ENCODE data around the gene TCF7L1. TPM values are rescaled to one million over a fixed set of nuclear protein-coding genes. Genes with fewer than 3 reads are reported as not detected.

Gene TCF7L1
- total and polyA plus RNA-seq, 2 of the 13 experiments (the other 11 are each of a cell fraction or from before 2014, with no cell fraction given): 0.04 to 0.15 TPM

DNA sequence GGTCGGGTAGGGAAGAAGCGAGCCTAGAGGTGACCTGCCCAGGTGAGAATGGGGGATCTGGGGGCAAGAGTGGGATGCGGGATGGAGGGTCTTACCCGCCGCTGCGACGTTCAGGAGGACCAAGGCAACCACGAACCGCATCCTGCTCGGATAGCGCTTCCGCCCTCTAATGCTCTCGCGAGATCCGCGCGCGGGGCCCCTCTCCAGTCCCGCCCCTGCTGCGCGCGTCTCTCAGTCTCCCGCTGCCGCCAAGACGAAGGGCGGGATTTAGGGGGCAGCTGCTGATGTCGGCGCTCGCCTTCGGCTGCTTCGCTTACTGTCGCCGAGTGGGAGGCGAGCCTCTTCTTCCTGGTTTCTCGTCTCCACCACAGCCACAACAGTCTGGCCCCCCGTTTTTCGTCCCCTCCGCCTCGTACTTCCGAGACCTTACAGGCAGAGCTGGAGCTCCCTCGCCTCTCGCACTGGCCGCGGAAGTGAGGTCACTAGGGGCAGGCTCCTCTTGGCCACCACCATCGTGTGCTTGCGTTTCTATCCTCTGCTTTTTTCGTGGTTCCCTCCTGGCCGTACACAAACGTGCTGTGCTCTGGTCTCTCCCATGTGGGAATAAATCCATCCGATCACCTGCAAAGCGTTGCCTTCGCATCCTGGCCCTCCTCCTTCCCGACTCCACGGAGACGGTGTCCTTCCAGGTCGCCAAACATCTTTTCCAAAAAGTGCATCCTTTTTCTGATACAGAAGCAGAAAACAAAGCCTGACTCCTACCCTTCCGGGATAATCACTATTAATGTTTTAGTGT lies 194.8 kb downstream of the TCF7L1 start, which contains the start of gene TGOLN2 (continued):
- TF ChIP-seq ZNF30 (CRISPR knock-in tag; IDR thresholded peaks at IDR 0.05) (no peak), TCF12 (IDR thresholded peaks at IDR 0.05) (no peak), TCF12 (CRISPR knock-in tag; IDR thresholded peaks at IDR 0.05) (0 out of 2 replicates have a peak, but pooled peaks have one; percentile 68), ETV6 (CRISPR knock-in tag; conservative IDR thresholded peaks at IDR 0.05) (peak; percentile 94), SNAPC2 (CRISPR knock-in tag; IDR thresholded peaks at IDR 0.05) (peak; percentile 91), ADNP (CRISPR knock-in tag; IDR thresholded peaks at IDR 0.05) (no peak), JUN (CRISPR knock-in tag; IDR thresholded peaks at IDR 0.05) (peak; percentile 80), ZNF136 (CRISPR knock-in tag; IDR thresholded peaks at IDR 0.05; ENCODE audit: low read depth) (peak; percentile 88; the same call in 1 of the 2 replicates), CENPX (CRISPR knock-in tag; IDR thresholded peaks at IDR 0.05) (no peak), ZNF780A (CRISPR knock-in tag; IDR thresholded peaks at IDR 0.05) (no peak; the same call in 1 of the 2 replicates), SETDB1 (CRISPR knock-in tag; IDR thresholded peaks at IDR 0.05; ENCODE audit: borderline replicate concordance) (no peak)
- TF ChIP-seq, protein P1, sequence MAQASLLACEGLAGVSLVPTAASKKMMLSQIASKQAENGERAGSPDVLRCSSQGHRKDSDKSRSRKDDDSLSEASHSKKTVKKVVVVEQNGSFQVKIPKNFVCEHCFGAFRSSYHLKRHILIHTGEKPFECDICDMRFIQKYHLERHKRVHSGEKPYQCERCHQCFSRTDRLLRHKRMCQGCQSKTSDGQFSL (CRISPR knock-in tag; IDR thresholded peaks at IDR 0.05): 0 out of 2 replicates have a peak, but pooled peaks have one; percentile 49
- TF ChIP-seq, protein P2, sequence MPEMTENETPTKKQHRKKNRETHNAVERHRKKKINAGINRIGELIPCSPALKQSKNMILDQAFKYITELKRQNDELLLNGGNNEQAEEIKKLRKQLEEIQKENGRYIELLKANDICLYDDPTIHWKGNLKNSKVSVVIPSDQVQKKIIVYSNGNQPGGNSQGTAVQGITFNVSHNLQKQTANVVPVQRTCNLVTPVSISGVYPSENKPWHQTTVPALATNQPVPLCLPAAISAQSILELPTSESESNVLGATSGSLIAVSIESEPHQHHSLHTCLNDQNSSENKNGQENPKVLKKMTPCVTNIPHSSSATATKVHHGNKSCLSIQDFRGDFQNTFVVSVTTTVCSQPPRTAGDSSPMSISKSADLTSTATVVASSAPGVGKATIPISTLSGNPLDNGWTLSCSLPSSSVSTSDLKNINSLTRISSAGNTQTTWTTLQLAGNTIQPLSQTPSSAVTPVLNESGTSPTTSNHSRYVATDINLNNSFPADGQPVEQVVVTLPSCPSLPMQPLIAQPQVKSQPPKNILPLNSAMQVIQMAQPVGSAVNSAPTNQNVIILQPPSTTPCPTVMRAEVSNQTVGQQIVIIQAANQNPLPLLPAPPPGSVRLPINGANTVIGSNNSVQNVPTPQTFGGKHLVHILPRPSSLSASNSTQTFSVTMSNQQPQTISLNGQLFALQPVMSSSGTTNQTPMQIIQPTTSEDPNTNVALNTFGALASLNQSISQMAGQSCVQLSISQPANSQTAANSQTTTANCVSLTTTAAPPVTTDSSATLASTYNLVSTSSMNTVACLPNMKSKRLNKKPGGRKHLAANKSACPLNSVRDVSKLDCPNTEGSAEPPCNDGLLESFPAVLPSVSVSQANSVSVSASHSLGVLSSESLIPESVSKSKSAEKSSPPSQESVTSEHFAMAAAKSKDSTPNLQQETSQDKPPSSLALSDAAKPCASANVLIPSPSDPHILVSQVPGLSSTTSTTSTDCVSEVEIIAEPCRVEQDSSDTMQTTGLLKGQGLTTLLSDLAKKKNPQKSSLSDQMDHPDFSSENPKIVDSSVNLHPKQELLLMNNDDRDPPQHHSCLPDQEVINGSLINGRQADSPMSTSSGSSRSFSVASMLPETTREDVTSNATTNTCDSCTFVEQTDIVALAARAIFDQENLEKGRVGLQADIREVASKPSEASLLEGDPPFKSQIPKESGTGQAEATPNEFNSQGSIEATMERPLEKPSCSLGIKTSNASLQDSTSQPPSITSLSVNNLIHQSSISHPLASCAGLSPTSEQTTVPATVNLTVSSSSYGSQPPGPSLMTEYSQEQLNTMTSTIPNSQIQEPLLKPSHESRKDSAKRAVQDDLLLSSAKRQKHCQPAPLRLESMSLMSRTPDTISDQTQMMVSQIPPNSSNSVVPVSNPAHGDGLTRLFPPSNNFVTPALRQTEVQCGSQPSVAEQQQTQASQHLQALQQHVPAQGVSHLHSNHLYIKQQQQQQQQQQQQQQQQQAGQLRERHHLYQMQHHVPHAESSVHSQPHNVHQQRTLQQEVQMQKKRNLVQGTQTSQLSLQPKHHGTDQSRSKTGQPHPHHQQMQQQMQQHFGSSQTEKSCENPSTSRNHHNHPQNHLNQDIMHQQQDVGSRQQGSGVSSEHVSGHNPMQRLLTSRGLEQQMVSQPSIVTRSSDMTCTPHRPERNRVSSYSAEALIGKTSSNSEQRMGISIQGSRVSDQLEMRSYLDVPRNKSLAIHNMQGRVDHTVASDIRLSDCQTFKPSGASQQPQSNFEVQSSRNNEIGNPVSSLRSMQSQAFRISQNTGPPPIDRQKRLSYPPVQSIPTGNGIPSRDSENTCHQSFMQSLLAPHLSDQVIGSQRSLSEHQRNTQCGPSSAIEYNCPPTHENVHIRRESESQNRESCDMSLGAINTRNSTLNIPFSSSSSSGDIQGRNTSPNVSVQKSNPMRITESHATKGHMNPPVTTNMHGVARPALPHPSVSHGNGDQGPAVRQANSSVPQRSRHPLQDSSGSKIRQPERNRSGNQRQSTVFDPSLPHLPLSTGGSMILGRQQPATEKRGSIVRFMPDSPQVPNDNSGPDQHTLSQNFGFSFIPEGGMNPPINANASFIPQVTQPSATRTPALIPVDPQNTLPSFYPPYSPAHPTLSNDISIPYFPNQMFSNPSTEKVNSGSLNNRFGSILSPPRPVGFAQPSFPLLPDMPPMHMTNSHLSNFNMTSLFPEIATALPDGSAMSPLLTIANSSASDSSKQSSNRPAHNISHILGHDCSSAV (CRISPR knock-in tag; IDR thresholded peaks at IDR 0.05; ENCODE audit: borderline replicate concordance): peak; percentile 58; the same call in 1 of the 2 replicates
- TF ChIP-seq, protein P3, sequence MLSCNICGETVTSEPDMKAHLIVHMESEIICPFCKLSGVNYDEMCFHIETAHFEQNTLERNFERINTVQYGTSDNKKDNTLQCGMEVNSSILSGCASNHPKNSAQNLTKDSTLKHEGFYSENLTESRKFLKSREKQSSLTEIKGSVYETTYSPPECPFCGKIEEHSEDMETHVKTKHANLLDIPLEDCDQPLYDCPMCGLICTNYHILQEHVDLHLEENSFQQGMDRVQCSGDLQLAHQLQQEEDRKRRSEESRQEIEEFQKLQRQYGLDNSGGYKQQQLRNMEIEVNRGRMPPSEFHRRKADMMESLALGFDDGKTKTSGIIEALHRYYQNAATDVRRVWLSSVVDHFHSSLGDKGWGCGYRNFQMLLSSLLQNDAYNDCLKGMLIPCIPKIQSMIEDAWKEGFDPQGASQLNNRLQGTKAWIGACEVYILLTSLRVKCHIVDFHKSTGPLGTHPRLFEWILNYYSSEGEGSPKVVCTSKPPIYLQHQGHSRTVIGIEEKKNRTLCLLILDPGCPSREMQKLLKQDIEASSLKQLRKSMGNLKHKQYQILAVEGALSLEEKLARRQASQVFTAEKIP (CRISPR knock-in tag; IDR thresholded peaks at IDR 0.05; ENCODE audit: borderline replicate concordance): no peak
- TF ChIP-seq, protein P4, sequence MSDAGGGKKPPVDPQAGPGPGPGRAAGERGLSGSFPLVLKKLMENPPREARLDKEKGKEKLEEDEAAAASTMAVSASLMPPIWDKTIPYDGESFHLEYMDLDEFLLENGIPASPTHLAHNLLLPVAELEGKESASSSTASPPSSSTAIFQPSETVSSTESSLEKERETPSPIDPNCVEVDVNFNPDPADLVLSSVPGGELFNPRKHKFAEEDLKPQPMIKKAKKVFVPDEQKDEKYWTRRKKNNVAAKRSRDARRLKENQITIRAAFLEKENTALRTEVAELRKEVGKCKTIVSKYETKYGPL (CRISPR knock-in tag; IDR thresholded peaks at IDR 0.05): peak; percentile 83
- TF ChIP-seq, protein P5, sequence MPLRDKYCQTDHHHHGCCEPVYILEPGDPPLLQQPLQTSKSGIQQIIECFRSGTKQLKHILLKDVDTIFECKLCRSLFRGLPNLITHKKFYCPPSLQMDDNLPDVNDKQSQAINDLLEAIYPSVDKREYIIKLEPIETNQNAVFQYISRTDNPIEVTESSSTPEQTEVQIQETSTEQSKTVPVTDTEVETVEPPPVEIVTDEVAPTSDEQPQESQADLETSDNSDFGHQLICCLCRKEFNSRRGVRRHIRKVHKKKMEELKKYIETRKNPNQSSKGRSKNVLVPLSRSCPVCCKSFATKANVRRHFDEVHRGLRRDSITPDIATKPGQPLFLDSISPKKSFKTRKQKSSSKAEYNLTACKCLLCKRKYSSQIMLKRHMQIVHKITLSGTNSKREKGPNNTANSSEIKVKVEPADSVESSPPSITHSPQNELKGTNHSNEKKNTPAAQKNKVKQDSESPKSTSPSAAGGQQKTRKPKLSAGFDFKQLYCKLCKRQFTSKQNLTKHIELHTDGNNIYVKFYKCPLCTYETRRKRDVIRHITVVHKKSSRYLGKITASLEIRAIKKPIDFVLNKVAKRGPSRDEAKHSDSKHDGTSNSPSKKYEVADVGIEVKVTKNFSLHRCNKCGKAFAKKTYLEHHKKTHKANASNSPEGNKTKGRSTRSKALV (CRISPR knock-in tag; IDR thresholded peaks at IDR 0.05): peak; percentile 89

Data from HepG2 (cell line).